ENCODE measurements around the gene BRD4. TPM values are rescaled to one million over a fixed set of nuclear protein-coding genes. Genes with fewer than 3 reads are reported as not detected.

BRD4 gene
- total RNA-seq, 1 donor from 2014 or later, result 104 TPM

- no peak for ATAC-seq
- no peaks in the 10 kb centered on the region for H3K36me3 ChIP-seq
These were observed 14.8 kb downstream of the BRD4 start for GRCh38 chr19:15317392-15318071.

GRCh38 chr19:15316498-15316897 lies 15.8 kb downstream of the BRD4 start:
- H3K4me1 ChIP-seq, result peaks cover 99% of the 10 kb centered on the region
- no peak for TF ChIP-seq CTCF (IDR thresholded peaks at IDR 0.05)
- H3K9me3 ChIP-seq, result no peaks in the 10 kb centered on the region
- DNase-seq, result no peak
- H3K4me3 ChIP-seq, result no peak overlapping the region
- no peaks in the 10 kb centered on the region for H3K27me3 ChIP-seq (ENCODE audit: low read depth)
- intact Hi-C loops (cut with DNase I), result no loop called here
- no peak overlapping the region for H3K27ac ChIP-seq
- no peaks in the 10 kb centered on the region for H3K36me3 ChIP-seq
- ATAC-seq, result no peak

More at GRCh38 chr19:15317392-15318071, 14.8 kb downstream of the BRD4 start:
- Histone ChIP-seq H3K9me3 (no peaks in the 10 kb centered on the region), H3K27me3 (ENCODE audit: low read depth) (no peaks in the 10 kb centered on the region), H3K27ac (peak overlapping the region; percentile 27), H3K4me3 (no peak overlapping the region), H3K4me1 (peaks cover 98% of the 10 kb centered on the region)
- intact Hi-C loops (cut with DNase I), result no loop called here
- DNase-seq, result no peak
- no peak for TF ChIP-seq CTCF (IDR thresholded peaks at IDR 0.05)

- Histone ChIP-seq H3K9me3 (no peaks in the 10 kb centered on the region), H3K4me3 (no peak overlapping the region), H3K27me3 (ENCODE audit: low read depth) (no peaks in the 10 kb centered on the region), H3K4me1 (peaks cover 97% of the 10 kb centered on the region), H3K27ac (no peak overlapping the region), H3K36me3 (no peaks in the 10 kb centered on the region)
- intact Hi-C loops (cut with DNase I), result no loop called here
- TF ChIP-seq CTCF (IDR thresholded peaks at IDR 0.05), result no peak
- DNase-seq (no peak), ATAC-seq (no peak)
These were observed 17.2 kb downstream of the BRD4 start for GRCh38 chr19:15315101-15315500.

GRCh38 chr19:15313649-15314279 lies 18.6 kb downstream of the BRD4 start:
- H3K27ac ChIP-seq, result no peak overlapping the region
- no peak for TF ChIP-seq CTCF (IDR thresholded peaks at IDR 0.05)
- ATAC-seq (peak; percentile 29 to 46), DNase-seq (no peak)
- H3K4me1 ChIP-seq, result peaks cover 94% of the 10 kb centered on the region
- no peak overlapping the region for H3K4me3 ChIP-seq
- no peaks in the 10 kb centered on the region for H3K9me3 ChIP-seq
- no peaks in the 10 kb centered on the region for H3K36me3 ChIP-seq
- H3K27me3 ChIP-seq (ENCODE audit: low read depth), result no peaks in the 10 kb centered on the region
- intact Hi-C loops (cut with DNase I), result no loop called here

- no peaks in the 10 kb centered on the region for H3K9me3 ChIP-seq
- no peaks in the 10 kb centered on the region for H3K36me3 ChIP-seq
- no peak overlapping the region for H3K4me3 ChIP-seq
- H3K27me3 ChIP-seq (ENCODE audit: low read depth), result no peaks in the 10 kb centered on the region
- H3K27ac ChIP-seq, result no peak overlapping the region
- peaks cover 84% of the 10 kb centered on the region for H3K4me1 ChIP-seq
- intact Hi-C loops (cut with DNase I), result no loop called here
- DNase-seq, result no peak
- no peak for TF ChIP-seq CTCF (IDR thresholded peaks at IDR 0.05)
- ATAC-seq, result no peak
These were observed 25.2 kb downstream of the BRD4 start for GRCh38 chr19:15307169-15307568.

Measured in lower lobe of right lung (tissue), 2 donors.